HG03135 (cell line): Measurements from ENCODE around the gene GTF2H2C.
"Not testable (repeated sequence)": the region's sequence is repeated elsewhere in the genome, so short reads cannot be mapped to it uniquely, and the experiment has no call there.

ENCODE experiments used
- ATAC-seq: cut with Tn5 transposase; IDR thresholded peaks from one replicate; pipeline ENCODE4 v1.9.1; 2021; ENCODE audit warnings: mild to moderate bottlenecking, moderate library complexity; ENCODE audit not compliant: unreplicated experiment

GTF2H2C gene

DNA sequence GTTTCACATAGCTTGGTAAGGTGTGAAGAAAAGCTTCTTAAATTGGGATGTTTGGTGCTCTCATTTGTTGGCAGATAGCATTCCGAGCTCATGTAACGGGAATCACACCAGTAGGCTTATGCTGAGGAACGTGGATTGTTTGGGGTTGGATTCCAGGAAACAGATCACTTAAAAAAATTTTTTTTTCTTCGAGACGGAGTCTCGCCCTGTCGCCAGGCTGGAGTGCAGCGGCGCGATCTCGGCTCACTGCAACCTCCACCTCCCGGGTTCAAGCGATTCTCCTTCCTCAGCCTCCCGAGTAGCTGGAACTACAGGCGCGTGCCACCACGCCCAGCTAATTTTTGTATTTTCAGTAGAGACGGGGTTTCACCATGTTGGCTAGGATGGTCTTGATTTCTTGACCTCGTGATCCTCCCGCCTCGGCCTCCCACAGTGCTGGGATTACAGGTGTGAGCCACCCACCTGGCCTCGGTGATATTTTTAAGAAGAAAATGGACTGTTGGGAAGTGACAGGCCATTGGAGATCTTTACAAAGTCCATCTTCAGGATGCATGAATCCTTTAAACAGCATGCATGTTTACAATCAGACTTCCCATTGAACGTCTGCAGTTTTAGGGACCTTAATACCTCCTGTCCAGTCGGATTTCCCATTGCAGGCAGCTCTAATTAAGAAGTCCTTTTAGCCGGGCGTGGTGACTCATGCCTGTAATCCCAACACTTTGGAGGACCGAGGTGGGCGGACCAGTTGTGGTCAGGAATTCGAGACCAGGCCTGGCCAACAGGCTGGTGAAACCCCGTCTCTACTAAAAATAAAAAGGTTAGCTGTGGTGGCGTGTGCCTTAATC lies 818 bp downstream of the GTF2H2C start:
- ATAC-seq = not testable (repeated sequence)

GRCh38 chr5:69566172-69566571 lies 6.2 kb downstream of the GTF2H2C start:
- ATAC-seq = not testable (repeated sequence)

DNA sequence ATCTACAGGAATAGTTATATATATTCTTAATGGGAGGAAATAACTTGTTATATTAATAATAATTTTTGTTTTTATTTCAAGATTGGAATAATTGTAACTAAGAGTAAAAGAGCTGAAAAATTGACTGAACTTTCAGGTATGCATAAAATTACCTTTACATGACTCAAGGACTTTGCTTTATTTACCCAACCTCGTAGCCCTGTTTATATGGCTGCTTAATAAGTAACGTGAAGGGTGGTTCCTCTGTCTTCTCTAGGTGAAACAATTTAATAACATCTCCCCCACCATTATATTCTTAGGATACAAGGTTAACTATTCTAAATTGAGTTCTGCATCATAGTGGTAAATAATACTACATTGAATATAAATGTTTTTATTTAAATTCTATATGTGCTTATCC lies 8.1 kb downstream of the GTF2H2C start:
- ATAC-seq = not testable (repeated sequence)

DNA sequence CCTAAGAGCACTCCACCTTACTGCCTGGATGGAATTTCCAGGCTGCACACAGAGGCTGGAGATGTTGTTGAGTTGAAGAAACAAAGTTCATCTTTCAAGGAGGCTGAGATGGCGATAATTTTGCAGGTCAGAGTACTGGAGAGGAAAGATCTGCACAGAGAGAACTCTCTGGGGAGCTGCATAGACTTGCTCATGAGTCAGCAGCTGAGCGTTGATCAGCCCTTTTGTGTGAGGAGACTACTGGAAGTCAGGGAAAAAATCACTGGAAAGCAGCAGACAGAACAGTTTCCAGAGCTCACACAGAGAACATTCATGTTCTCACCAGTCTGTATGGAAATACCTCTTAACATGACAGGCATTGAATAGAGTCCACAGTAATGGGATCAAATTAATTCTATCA lies 23.4 kb downstream of the GTF2H2C start:
- ATAC-seq = not testable (repeated sequence)

- not testable (repeated sequence) for ATAC-seq
Measured at GRCh38 chr5:69596114-69596840, 36.3 kb downstream of the GTF2H2C start.

DNA sequence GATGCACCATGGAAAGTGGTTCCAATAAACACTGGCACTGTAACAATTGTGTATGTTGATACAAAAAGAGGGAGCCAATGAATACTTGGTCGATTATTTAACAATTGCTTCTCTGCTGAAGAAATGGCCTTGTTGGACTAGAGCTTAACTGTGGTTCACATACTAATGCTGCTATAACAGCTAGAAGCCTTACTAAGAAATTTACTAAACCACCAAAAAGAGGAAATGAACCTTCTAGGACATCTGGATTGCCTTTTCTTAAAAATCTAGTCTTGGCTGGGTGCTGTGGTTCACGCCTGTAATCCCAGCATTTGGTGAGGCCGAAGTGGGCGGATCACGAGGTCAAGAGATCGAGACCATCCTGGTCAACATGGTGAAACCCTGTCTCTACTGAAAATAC lies 42.0 kb downstream of the GTF2H2C start:
- peak; percentile 85 for ATAC-seq

DNA sequence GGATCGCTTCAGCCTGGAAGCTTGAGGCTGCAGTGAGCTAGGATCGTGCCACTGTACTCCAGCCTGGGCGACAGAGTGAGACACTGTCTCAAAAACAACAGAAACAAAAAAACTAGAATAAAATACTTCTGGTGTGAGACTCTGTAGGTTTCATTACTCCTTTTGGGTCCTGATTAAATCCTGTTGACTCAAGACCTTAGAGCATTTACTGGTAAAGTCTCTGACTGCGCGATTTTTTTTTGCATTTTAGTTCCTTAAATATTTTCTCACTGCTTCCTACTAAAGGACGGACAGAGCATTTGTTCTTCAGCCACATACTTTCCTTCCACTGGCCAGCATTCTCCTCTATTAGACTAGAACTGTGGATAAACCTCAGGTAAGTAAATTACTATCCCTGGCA lies 46.8 kb downstream of the GTF2H2C start:
- not testable (repeated sequence) for ATAC-seq

- ATAC-seq = not testable (repeated sequence)
Measured at GRCh38 chr5:69607750-69608149, 47.8 kb downstream of the GTF2H2C start.

DNA sequence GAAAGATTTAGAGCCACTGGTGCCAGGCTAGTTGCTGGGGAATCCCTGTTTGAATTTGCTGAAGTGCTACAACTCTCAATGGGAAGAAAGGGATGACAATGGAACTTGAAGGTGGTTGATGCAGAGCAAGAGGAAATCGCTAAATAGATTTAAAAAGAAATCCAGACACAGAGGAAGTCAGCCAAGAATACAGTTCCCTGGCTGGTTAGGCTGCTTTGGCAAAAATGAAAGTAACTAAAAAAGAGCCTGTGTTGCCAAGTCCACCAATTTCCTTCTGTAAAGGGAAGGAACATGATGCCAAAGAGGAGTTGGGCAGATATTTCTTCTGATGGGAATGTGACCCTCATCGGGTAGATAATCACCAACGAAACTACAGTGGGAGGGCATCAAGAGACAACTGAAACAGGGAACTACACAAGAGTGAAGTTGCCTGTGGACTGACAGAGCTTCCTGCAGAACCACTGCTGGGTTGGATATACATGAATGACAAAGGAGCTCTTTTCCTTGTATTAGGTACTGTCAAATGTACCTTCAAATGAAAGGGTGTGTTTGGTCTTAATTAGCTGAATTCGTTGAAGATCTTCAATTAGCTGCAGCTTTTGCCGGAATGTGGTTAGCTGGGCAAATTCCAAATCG lies 49.0 kb downstream of the GTF2H2C start:
- not testable (repeated sequence) for ATAC-seq

GRCh38 chr5:69614843-69615242 lies 54.9 kb downstream of the GTF2H2C start:
- ATAC-seq = not testable (repeated sequence)

DNA sequence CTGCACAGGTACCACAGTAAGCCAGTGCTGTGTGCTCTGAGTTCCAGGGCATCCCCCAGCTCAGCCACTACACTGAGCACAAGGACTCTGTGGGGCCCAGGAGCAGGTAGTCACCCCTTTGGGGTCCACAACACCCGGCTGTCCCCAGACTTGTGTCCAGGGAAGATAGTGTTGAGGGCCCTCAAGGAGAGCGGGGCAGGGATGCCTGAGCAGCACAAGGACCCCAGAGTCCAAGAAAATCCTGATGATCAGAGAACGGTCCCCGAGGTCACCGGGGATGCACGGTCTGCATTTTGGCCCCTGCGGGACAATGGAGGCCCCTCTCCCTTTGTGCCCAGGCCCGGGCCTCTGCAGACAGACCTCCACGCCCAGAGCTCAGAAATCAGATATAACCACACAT lies 71.9 kb downstream of the GTF2H2C start:
- not testable (repeated sequence) for ATAC-seq
